ENCODE results near the gene GFAP.

The GFAP gene

DNA sequence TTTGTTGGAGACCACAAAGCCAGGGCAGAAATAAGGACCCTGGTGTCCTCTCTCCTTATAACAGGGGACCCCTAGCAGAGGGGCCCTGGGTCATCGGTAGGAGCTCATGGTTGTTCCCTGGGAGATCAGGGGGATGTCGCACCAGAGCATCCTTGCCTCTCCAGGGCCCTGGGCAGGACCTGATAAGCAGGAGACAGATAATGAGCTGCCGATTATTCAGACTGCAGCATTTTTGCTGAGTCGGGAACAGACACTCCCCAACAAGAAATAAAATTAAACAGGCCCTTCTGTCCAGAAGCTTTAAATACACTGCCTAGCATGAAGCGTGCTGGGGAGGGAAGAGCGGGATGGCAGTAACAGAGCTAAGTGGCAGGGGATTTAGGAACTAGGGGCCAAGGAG lies 15.4 kb upstream of the GFAP start:
- no peak for DNase-seq

DNA sequence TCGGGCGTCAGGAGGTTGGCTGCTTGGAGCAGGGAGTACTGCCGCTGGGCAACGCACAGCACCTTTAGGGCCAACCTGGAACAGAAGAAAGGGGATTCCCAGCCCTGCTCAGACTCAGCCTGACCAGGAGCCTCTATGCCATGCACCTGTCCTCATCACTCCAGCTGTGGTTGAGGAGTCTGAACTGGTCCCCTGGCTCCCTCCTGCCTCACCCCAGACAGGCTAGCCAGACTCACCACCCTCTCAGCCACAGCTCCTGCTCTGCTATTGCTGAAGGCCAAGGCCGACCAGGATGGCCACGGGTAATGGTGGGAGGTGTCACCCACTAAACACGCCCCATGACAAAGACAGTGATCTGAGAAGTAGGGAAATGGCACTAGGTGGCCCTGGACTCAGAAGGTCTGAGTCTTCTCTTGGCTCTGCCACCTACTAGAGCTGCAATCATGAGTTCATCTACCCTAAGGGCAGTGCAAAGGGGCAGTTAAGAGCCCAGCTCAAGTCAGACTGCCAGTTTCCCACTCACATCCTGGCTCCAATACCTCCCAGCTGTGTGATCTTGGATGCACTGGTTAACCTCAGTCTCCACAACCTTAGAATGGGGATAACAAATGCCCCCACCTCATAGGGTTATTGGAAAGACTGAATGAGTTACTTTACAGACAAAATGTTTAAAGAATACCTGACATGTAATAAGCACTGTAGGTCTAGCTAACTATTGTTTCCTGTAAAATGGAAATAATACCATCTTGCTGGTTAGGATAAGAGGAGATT lies 13.8 kb upstream of the GFAP start:
- DNase-seq, result no peak

DNA sequence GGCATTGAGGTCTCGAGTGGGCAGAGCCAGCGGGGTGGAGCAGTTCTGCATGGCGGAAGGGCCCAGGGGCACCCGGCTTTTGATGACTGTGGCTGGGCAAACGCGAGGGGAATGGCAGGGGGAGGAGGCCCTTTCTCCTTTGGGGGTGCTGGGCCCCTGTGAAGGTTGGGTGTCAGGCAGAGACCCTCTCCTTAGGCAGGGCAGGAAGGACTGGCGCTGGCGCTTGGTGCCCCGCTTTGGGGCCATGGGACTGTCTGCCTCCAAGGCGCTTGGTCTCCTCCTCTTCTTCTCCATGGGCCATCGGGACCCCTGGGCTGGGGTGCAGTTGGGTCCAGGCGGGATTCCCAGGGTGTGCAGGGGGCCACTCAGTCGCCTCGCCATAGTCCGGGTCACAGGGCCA lies 12.8 kb upstream of the GFAP start:
- DNase-seq, result no peak

DNA sequence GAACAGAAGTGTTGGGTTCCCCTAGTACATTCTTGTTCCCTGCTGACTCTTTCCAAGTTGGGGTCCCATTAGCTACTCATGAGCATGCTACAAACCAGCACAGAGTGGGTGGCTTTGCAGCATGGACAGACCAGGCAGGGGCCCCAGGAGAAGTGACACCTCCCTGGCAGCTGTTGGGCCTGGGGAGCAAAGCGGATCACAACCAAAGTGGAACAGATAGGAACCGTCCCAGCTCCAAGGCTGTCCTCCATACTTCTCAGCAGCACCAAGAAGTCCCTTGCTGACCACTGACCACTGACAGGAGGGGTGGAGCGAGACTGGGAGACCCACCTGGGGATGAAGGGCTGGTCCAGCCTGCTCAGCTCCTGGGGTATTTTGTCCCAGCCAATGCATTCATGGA lies 12.4 kb upstream of the GFAP start:
- no peak for DNase-seq

DNA sequence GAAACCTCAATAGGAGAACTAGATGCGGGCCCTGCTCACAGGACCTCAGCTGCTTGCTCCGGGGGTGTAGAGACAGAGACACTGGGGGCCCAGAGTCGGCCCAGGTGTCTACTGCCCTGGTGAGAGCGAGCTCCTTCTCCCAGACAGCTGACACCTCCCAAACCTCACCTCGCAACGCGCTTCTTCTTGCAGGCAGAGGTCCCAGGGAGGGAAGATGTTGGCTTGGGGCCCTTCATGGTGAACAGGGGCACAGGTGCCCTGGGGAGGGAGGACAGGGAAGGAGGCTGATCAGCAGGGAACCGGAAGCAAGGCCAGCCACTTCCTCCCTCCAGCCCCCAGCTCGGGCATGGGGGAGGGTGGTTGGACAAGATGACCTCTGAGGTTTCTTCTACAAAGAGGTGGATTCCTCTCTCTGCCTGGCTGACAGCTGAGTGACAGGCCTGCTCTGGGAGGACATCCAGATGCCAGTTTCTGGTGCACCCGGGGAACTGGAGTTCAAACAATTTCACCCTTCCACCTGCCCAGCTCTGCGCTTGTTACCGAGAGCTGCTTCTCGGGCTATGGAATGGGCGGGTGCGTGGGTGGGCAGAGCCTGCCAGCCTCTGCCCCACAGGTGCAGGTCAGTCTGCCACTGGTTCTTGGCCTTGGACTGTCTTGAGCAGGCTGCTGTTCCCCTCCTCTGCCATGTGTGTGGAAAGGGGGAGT lies 11.7 kb upstream of the GFAP start:
- no peak for DNase-seq

DNA sequence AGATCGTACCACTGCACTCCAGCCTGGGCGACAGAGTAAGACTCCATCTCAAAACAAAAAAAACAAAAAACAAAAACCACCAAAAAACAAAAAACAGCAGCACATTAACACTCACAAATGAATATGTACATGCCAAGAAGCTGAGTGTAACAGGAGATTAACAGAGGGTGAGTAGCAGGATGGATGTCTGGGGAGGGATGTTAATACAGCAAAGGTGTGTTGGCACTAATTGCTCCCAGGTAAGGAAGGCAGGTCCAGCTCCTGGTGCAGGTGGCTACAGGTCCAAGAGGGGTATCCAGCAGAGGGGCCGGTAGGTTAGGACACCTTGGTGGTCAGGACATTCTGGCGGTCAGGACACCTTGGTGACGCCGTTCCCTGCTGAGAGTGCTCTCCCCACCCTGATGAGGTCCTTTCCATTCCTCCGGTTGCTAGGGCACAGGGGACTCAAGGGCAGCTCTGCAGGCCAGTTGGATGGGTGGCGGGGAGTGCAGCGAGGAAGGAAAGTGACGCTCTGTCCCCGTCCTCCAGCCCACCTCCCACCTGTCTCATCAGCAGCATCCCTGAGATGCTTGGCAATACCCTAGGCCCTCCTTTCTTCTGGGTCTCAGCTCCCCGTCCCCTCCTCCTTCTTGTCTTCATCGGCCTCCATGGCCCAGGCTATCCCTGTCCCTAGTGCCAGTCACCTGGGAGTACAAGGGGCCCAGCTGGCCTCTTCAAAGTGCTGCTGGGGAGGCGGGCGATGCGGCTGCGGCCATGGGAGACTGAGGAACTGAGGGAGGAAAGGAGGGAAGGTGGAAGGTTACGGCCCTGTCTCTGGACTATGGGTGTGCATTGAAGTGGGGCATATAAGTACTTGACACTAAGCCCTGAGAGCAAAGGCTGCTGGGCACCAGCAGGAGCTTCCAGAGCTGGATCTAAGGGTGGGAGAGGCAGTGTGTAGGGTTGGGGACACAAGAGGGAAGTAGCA lies 10.7 kb upstream of the GFAP start:
- DNase-seq, result no peak

DNA sequence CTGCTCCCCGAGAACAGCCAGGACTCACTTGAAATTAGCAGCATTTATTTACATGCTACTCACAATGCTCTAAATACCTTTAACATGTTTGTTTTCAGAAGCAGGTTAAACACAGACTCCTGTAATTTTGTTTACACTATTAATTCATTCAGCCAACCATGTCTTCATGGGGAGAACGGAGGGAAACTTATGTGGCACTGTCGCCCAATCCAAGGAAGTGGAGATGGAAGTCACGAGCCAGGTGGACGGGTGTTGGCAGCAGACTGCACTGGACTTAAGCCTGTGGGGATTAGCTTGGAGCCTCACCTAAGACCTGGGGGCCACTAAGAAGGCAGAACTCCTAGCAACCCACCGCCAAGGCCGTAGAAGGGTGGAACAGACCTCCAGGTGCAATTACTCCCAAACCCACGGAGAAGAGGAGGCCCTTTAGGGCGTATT lies 8.8 kb upstream of the GFAP start:
- DNase-seq, result no peak

DNA sequence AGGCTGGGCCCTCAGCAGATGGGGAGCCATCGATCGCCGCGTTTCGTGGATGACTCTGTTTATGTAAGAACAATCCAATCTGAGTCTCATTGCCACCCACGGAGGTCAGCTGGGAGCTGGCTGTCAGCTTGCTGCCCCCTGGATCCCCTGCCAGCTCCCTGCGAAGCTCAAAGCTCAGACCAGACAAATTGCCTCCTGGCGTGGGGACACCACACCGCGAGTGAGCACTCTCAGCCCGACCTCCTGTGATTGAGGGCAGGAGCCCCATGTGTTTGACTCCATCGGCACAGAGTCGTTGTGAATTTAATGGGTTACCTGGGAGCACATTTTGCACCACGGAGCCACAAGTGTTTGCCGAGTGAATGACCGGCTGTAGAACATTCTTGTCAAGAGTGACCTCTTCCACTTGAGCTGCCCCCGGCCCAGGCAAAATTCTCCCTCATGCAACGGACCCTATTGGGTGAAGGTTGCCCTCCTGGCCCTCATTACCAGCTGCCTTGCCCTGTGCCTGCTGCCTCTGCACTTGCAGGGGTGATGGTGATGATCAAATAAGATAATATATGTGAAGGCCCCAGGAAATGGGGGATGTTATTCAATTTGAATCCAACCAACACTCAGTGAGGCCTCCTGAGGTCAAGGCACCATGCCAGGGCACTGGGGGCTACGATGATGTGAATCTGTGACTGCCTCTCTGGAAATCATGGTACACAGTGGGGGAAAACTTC lies 7.6 kb upstream of the GFAP start:
- DNase-seq, result no peak

DNA sequence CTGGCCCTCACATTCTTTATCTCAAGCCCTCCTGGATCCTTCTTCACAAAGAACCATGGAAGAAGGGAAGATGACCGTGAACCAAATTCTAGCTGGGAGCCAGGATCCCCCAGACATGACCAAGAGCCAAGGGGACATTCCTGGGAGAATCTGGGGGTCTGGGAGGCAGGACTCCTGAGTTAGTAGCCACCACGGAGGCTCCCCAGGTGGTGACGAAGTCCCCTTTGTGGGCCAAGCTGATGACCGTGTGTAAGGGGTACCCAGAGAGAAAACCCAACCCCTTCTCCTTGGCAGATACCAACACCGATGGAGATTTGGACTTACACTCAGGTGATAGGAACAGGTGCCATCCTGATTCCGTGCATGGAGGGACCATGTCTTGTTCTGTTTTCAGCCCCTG lies 6.8 kb upstream of the GFAP start:
- DNase-seq, result no peak

DNA sequence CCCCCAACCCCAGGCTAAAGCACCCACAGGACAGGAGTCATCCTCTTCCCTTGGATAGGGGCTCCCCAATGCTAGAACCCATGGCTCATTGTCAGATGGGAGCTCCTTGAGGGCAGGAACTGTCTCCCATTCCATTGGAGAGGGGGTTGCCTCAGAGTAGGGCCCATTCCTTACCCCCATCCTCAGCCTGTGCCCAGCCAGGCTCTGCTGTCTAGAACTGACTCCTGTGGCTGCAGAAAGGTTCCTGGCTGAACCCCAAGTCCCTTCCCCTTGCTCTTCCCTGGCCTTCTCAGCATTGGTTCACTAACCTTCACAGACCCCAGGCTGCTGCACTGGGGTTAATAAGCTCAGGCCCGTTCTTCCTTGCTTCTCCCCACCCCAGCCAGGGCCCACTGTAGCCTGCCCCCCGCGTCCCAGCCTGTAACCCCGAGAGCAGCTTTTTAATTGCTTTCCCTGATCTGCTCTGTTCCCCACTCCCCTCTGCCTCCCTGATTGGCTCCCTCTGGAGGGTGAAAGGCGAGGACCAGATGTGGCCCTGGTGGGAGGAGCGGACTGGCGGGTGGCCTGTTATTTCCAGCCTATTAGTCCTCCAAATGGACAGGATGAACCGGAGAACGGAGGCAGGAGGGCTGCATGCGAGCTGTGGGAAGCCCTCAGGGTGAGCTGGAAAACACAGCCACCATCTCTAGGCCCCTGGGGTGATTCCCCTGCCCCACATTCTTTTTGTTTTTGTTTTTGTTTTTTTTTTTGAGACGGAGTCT lies 6.0 kb upstream of the GFAP start:
- no peak for DNase-seq

DNA sequence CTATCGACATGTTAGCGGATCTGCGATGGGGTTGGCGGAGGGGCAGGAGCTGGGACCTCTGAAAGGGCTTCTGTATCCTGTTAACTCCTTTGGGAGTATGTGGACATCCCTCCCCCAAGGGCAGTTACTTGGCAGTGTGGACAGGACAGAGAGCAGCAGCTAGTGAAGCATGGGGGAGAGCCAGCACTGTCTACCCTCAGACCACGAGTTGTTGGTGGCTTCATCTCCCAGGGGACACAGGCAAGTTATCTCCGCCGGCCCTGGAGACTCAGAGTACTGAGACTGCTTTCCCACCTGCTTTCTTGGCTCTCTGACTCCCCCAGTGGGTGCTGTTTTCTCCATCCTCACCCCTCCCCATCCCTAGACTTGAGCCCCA lies 5.3 kb upstream of the GFAP start:
- no peak for DNase-seq

DNA sequence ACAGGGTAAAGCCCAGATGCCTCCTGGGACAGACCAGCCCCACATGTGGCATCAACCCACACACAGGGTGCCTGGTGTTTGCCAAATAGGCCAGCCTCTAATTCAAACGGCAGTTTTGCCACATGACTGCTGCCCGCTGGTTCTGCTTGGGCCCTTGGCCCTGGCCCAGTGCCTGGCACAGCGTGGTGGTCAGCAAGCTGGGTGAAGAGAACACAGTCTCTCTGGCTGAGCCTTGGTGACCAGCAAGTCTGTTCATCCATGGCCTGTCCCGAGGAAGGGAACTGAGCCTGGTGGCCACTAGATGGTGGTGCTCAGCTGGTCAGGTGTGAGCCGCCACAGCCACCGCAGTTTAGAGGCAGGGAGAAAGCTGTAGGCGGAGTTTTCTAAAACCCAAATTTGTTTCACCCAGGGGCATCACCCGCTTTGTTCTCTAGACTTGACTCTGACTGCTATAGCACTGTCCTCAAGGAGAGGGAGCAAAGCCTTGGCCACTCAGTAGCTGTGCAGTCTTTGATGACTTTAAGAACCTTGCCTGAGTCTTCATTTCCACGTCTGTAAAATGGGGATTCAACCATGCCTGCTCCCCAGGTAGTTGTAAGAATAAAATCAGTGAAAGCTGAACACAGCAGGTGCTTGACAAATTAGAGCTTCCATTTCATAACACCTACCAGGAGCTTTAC lies 4.7 kb upstream of the GFAP start:
- DNase-seq, result peak; percentile 8

DNA sequence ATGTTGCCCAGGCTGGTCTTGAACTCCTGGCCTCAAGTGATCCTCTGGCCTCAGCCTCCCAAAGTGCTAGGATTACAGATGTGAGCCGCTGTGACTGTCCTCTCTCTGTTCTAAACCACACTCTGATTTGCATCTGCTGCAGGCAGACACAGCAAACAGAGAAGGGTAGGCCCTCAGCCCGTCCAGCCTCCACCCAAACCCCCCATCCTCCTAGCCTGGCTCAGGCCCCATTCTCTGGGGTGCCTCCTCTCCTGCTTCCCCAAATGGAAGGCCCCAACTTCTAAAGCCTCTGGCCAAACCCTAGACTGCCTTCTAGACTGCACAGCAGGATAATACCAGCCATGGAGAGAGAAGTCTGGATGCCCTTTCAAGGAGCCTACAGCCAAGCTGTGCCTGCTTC lies 4.1 kb upstream of the GFAP start:
- no peak for DNase-seq

DNA sequence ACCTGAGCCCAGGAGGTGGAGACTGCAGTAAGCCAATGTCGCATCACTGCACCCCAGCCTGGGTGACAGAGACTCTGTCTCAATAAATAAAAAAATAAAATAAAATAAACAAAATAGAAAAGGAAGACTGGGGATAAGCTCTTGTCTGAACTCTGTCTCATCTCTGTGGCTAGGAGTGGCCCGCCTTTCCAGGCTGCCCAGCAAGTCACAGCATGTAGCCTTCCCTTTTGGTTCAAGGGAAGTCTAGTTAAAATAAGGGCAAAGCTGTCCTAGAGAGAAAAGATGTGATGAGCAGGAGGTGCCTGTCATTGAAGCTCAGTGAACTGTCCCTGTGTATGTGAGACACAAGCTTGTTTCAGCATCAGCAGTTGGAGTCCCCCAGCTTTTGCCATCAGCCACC lies 2.7 kb upstream of the GFAP start:
- DNase-seq, result no peak

DNA sequence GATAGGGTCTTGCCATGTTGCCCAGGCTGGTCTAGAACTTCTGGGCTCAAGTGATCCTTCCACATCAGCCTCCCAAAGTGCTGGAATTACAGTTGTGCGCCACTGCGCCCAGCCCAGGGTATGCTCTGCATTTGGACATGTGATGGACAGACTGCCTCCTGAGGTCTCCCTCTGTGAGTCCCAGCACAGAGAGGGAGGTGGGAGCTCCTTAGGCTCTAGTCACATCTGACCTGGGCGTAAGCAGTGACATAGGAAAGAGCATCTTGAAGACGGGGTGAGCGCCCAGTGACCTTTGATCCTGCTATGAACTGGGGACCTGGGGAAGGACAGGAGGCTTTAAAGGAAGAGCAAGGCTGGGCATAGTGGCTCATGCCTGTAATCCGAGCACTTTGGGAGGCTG lies 2.2 kb upstream of the GFAP start:
- DNase-seq, result no peak

DNA sequence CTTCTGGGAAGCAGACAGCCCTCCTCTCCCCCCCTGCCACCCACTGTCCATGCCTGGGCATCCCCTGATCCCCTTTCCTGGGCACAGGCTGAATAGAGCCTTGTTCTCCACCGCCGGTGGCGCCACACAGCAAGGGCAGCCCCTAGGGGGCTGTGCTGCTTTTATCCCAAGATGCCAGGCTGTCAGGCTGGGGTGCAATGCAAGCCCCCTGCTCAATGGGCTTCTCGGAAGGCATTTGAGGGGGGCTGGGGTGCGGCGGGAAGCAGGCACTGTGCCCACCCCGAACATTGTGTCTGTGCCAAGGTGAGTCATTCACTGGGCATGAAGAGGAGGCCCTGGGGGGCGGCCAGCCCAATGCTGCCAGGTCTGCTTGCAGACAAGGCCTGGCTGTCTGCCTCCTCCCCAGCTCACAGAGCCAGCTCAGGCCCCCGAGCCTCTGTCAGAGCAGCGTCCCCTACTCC lies 1.5 kb upstream of the GFAP start:
- DNase-seq, result no peak

DNA sequence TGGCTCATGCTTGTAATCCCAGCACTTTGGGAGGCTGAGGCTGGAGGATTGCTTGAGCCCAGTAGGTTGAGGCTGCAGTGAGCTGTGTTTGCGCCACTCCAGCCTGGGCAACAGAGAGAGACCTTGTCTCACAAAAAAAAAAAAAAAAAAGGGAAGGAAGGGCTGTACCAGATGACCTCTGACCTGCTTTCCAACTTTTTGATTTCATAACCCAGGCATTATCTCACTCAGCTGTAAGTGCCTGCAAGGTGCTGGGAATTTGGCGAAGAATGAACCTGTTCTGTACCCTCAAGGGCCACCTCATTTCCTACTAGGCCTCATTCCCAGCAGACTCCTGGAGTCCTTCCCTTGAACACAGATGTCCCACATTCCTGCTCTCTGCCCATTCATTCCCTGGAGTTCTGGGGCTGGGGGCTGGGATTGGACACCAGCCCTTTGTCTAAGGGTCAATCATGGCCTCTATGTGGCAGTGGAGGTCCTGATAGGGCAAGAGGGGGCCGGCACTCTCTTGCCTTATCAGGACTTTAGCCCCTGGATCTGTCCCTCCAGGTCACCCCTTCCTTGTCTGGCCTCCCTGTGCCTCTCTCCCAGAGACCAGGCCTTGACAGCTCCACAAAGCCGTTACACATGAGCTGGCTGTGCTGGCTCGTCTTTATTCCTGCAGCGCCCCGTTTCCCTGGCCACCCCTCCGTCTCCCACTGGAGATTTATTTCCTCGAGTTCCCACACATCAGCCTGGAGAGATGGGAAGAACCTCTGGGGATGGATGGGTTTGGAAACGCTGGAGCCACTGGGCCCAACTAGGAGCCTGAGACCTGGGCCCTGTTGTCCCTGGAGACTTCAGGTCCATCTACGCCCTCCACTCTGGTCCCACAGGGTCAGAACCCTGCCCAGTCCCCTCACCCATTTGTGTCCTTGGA lies 821 bp upstream of the GFAP start:
- peak; percentile 32 for DNase-seq

DNA sequence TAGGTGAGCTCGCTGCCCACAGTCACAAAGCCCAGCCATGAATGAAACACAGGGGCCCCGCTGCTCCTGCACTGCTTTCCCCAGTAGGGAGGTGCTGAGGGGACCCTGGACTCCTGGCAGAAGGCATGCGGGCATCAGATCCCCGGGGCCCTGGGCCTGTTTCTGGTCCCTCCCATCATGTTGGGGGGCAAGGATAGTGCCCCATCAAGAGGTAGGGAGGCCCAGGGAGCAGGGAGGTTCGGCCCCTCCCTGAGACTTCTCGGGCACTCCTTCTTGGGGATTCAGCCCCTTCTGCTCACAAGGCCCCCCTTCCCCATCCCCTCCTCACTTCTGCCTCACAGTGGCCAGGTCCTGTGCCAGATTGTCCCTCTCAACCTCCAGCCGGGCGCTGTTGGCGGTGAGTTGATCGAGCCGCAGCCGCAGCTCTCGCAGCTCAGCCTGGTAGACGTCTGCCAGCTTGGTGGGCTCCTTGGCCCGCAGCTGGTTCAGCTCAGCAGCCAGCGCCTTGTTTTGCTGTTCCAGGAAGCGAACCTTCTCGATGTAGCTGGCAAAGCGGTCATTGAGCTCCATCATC lies 515 bp downstream of the GFAP start:
- no peak for DNase-seq

DNA sequence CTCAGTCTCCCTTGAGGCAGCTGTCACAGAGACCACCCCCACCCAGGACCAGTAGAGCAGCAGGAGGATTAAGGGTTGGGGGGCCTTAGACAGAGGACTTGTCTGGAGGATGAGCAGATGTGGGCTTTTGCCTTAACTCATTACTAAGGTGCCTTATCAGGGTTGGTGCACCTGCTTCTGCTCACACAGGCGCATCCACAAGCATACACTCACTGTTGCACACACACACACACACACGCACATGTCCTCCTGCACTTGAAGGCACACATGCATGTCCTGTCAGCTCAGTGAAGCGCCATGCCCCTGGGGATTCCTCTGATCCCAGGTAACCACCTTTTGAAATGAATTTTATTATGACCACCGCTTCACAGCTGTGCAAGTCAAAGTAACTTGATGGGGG lies 1.2 kb downstream of the GFAP start:
- no peak for DNase-seq

DNA sequence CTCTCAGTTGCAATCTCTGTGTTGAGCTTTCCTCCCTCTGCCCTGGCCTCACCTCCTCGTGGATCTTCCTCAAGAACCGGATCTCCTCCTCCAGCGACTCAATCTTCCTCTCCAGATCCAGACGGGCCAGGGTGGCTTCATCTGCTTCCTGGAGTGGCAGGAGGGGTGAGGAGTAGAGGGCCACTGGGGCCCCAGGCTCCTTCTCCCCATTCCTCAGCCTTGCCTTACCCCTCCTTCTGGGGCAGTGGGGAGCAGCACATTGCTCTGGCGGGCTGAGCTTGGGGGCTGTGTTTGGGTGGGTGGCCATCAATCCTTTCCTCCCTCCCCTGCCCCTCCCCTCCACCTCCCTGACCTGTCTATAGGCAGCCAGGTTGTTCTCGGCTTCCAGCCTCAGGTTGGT lies 1.6 kb downstream of the GFAP start:
- no peak for DNase-seq
